Mammary epithelial cell (primary cell): Measurements from ENCODE around the gene FBXL7.

Experiments used
- CTCF ChIP-seq, 2 donors: IDR thresholded peaks in 1 of 2; conservative IDR thresholded peaks in 1 of 2; 2 replicates each; pipeline ENCODE4 v1.5.1; 2011 to 2012; ENCODE audit warnings: inconsistent platforms in 2 of 2, low read length in 2 of 2, mild to moderate bottlenecking in 2 of 2, control low read depth in 1 of 2, low read depth in 1 of 2; ENCODE audit not compliant: insufficient read depth in 1 of 2; ENCODE audit errors: extremely low read depth in 1 of 2
- EZH2 ChIP-seq: IDR thresholded peaks from 2 replicates; pipeline ENCODE4 v1.6.1; 2012; ENCODE audit warnings: low read length, inconsistent platforms, borderline replicate concordance

GRCh38 chr5:15577831-15578230, 77.9 kb downstream of the FBXL7 start:
- TF ChIP-seq CTCF (conservative IDR thresholded peaks at IDR 0.05 in 1 of 2, IDR thresholded peaks at IDR 0.05 in 1 of 2; ENCODE audit: extremely low read depth in 1 of 2, insufficient read depth in 1 of 2, low read depth in 1 of 2, low read length in 2 of 2), result no peak
- TF ChIP-seq EZH2, result no peak
